Measurements from ENCODE around the gene RHOF.

Gene RHOF

GRCh38 chr12:121773011-121773777 is 20.3 kb downstream of the RHOF start:
- Histone ChIP-seq H3K9me3 (ENCODE audit: control insufficient read depth in 2 of 2, low read length in 2 of 2) (no peaks in the 10 kb centered on the region), H3K4me1 (ENCODE audit: control insufficient read depth in 2 of 2, insufficient read depth in 2 of 2, low read length in 2 of 2) (peaks cover 9 to 12% of the 10 kb centered on the region in 2 donors), H3K36me3 (ENCODE audit: control insufficient read depth in 2 of 2, insufficient read depth in 2 of 2, low read length in 2 of 2) (peaks cover 0 to 1% of the 10 kb centered on the region in 2 donors), H3K9ac (ENCODE audit: low read depth in 1 of 2, low read length in 2 of 2) (peak overlapping the region in 1 of 2 donors; percentile 1), H3K27me3 (ENCODE audit: control insufficient read depth in 2 of 2, insufficient read depth in 2 of 2, low read length in 2 of 2) (no peaks in the 10 kb centered on the region), H3K4me3 (ENCODE audit: low read length in 2 of 2) (no peak overlapping the region), H3K27ac (ENCODE audit: low read depth in 2 of 2, low read length in 2 of 2) (no peak overlapping the region)

- no peak overlapping the region for H3K4me3 ChIP-seq (ENCODE audit: low read length in 2 of 2)
- peaks cover 5 to 8% of the 10 kb centered on the region in 2 donors for H3K4me1 ChIP-seq (ENCODE audit: control insufficient read depth in 2 of 2, insufficient read depth in 2 of 2, low read length in 2 of 2)
- H3K27me3 ChIP-seq (ENCODE audit: control insufficient read depth in 2 of 2, insufficient read depth in 2 of 2, low read length in 2 of 2): no peaks in the 10 kb centered on the region
- H3K27ac ChIP-seq (ENCODE audit: low read depth in 2 of 2, low read length in 2 of 2): no peak overlapping the region
- no peak overlapping the region for H3K9ac ChIP-seq (ENCODE audit: low read depth in 1 of 2, low read length in 2 of 2)
- H3K9me3 ChIP-seq (ENCODE audit: control insufficient read depth in 2 of 2, low read length in 2 of 2): no peaks in the 10 kb centered on the region
- no peaks in the 10 kb centered on the region for H3K36me3 ChIP-seq (ENCODE audit: control insufficient read depth in 2 of 2, insufficient read depth in 2 of 2, low read length in 2 of 2)
Measured at GRCh38 chr12:121770813-121771625, 22.5 kb downstream of the RHOF start.

GRCh38 chr12:121770388-121770787 is 23.1 kb downstream of the RHOF start:
- Histone ChIP-seq H3K4me3 (ENCODE audit: low read length in 2 of 2) (no peak overlapping the region), H3K36me3 (ENCODE audit: control insufficient read depth in 2 of 2, insufficient read depth in 2 of 2, low read length in 2 of 2) (no peaks in the 10 kb centered on the region), H3K9me3 (ENCODE audit: control insufficient read depth in 2 of 2, low read length in 2 of 2) (no peaks in the 10 kb centered on the region), H3K27me3 (ENCODE audit: control insufficient read depth in 2 of 2, insufficient read depth in 2 of 2, low read length in 2 of 2) (no peaks in the 10 kb centered on the region), H3K4me1 (ENCODE audit: control insufficient read depth in 2 of 2, insufficient read depth in 2 of 2, low read length in 2 of 2) (peaks cover 5 to 8% of the 10 kb centered on the region in 2 donors), H3K9ac (ENCODE audit: low read depth in 1 of 2, low read length in 2 of 2) (no peak overlapping the region), H3K27ac (ENCODE audit: low read depth in 2 of 2, low read length in 2 of 2) (no peak overlapping the region)

GRCh38 chr12:121769831-121770301 is 23.6 kb downstream of the RHOF start:
- Histone ChIP-seq H3K27ac (ENCODE audit: low read depth in 2 of 2, low read length in 2 of 2) (no peak overlapping the region), H3K36me3 (ENCODE audit: control insufficient read depth in 2 of 2, insufficient read depth in 2 of 2, low read length in 2 of 2) (no peaks in the 10 kb centered on the region), H3K27me3 (ENCODE audit: control insufficient read depth in 2 of 2, insufficient read depth in 2 of 2, low read length in 2 of 2) (no peaks in the 10 kb centered on the region), H3K4me1 (ENCODE audit: control insufficient read depth in 2 of 2, insufficient read depth in 2 of 2, low read length in 2 of 2) (peaks cover 5 to 8% of the 10 kb centered on the region in 2 donors), H3K4me3 (ENCODE audit: low read length in 2 of 2) (no peak overlapping the region), H3K9ac (ENCODE audit: low read depth in 1 of 2, low read length in 2 of 2) (no peak overlapping the region), H3K9me3 (ENCODE audit: control insufficient read depth in 2 of 2, low read length in 2 of 2) (no peaks in the 10 kb centered on the region)

- Histone ChIP-seq H3K9me3 (ENCODE audit: control insufficient read depth in 2 of 2, low read length in 2 of 2) (no peaks in the 10 kb centered on the region), H3K36me3 (ENCODE audit: control insufficient read depth in 2 of 2, insufficient read depth in 2 of 2, low read length in 2 of 2) (no peaks in the 10 kb centered on the region), H3K27me3 (ENCODE audit: control insufficient read depth in 2 of 2, insufficient read depth in 2 of 2, low read length in 2 of 2) (no peaks in the 10 kb centered on the region), H3K9ac (ENCODE audit: low read depth in 1 of 2, low read length in 2 of 2) (no peak overlapping the region), H3K4me3 (ENCODE audit: low read length in 2 of 2) (no peak overlapping the region), H3K4me1 (ENCODE audit: control insufficient read depth in 2 of 2, insufficient read depth in 2 of 2, low read length in 2 of 2) (peaks cover 5 to 8% of the 10 kb centered on the region in 2 donors), H3K27ac (ENCODE audit: low read depth in 2 of 2, low read length in 2 of 2) (no peak overlapping the region)
Measured at GRCh38 chr12:121769297-121769830, 24.1 kb downstream of the RHOF start.

GRCh38 chr12:121767525-121768016 is 25.9 kb downstream of the RHOF start:
- Histone ChIP-seq H3K4me1 (ENCODE audit: control insufficient read depth in 2 of 2, insufficient read depth in 2 of 2, low read length in 2 of 2) (peaks cover 2 to 5% of the 10 kb centered on the region in 2 donors), H3K9ac (ENCODE audit: low read depth in 1 of 2, low read length in 2 of 2) (no peak overlapping the region), H3K9me3 (ENCODE audit: control insufficient read depth in 2 of 2, low read length in 2 of 2) (no peaks in the 10 kb centered on the region), H3K36me3 (ENCODE audit: control insufficient read depth in 2 of 2, insufficient read depth in 2 of 2, low read length in 2 of 2) (no peaks in the 10 kb centered on the region), H3K27me3 (ENCODE audit: control insufficient read depth in 2 of 2, insufficient read depth in 2 of 2, low read length in 2 of 2) (no peaks in the 10 kb centered on the region), H3K27ac (ENCODE audit: low read depth in 2 of 2, low read length in 2 of 2) (no peak overlapping the region), H3K4me3 (ENCODE audit: low read length in 2 of 2) (no peak overlapping the region)

- Histone ChIP-seq H3K27me3 (ENCODE audit: control insufficient read depth in 2 of 2, insufficient read depth in 2 of 2, low read length in 2 of 2) (no peaks in the 10 kb centered on the region), H3K4me1 (ENCODE audit: control insufficient read depth in 2 of 2, insufficient read depth in 2 of 2, low read length in 2 of 2) (peaks cover 2 to 5% of the 10 kb centered on the region in 2 donors), H3K4me3 (ENCODE audit: low read length in 2 of 2) (no peak overlapping the region), H3K36me3 (ENCODE audit: control insufficient read depth in 2 of 2, insufficient read depth in 2 of 2, low read length in 2 of 2) (no peaks in the 10 kb centered on the region), H3K9ac (ENCODE audit: low read depth in 1 of 2, low read length in 2 of 2) (no peak overlapping the region), H3K27ac (ENCODE audit: low read depth in 2 of 2, low read length in 2 of 2) (no peak overlapping the region), H3K9me3 (ENCODE audit: control insufficient read depth in 2 of 2, low read length in 2 of 2) (no peaks in the 10 kb centered on the region)
Measured at GRCh38 chr12:121766290-121767039, 27.0 kb downstream of the RHOF start.

GRCh38 chr12:121765573-121765972 is 27.9 kb downstream of the RHOF start:
- Histone ChIP-seq H3K4me1 (ENCODE audit: control insufficient read depth in 2 of 2, insufficient read depth in 2 of 2, low read length in 2 of 2) (peaks cover 2 to 5% of the 10 kb centered on the region in 2 donors), H3K27ac (ENCODE audit: low read depth in 2 of 2, low read length in 2 of 2) (no peak overlapping the region), H3K9ac (ENCODE audit: low read depth in 1 of 2, low read length in 2 of 2) (no peak overlapping the region)

GRCh38 chr12:121764808-121765207 is 28.7 kb downstream of the RHOF start:
- Histone ChIP-seq H3K36me3 (ENCODE audit: control insufficient read depth in 2 of 2, insufficient read depth in 2 of 2, low read length in 2 of 2) (no peaks in the 10 kb centered on the region), H3K4me3 (ENCODE audit: low read length in 2 of 2) (no peak overlapping the region), H3K27me3 (ENCODE audit: control insufficient read depth in 2 of 2, insufficient read depth in 2 of 2, low read length in 2 of 2) (no peaks in the 10 kb centered on the region), H3K27ac (ENCODE audit: low read depth in 2 of 2, low read length in 2 of 2) (no peak overlapping the region), H3K4me1 (ENCODE audit: control insufficient read depth in 2 of 2, insufficient read depth in 2 of 2, low read length in 2 of 2) (peaks cover 0 to 3% of the 10 kb centered on the region in 2 donors), H3K9me3 (ENCODE audit: control insufficient read depth in 2 of 2, low read length in 2 of 2) (no peaks in the 10 kb centered on the region), H3K9ac (ENCODE audit: low read depth in 1 of 2, low read length in 2 of 2) (no peak overlapping the region)

More at GRCh38 chr12:121765573-121765972, 27.9 kb downstream of the RHOF start:
- Histone ChIP-seq H3K9me3 (ENCODE audit: control insufficient read depth in 2 of 2, low read length in 2 of 2) (no peaks in the 10 kb centered on the region), H3K4me3 (ENCODE audit: low read length in 2 of 2) (no peak overlapping the region), H3K27me3 (ENCODE audit: control insufficient read depth in 2 of 2, insufficient read depth in 2 of 2, low read length in 2 of 2) (no peaks in the 10 kb centered on the region), H3K36me3 (ENCODE audit: control insufficient read depth in 2 of 2, insufficient read depth in 2 of 2, low read length in 2 of 2) (no peaks in the 10 kb centered on the region)

Measured in mucosa of rectum (tissue), 2 donors.